Measurements from ENCODE around the gene CLGN.

CLGN gene

DNA sequence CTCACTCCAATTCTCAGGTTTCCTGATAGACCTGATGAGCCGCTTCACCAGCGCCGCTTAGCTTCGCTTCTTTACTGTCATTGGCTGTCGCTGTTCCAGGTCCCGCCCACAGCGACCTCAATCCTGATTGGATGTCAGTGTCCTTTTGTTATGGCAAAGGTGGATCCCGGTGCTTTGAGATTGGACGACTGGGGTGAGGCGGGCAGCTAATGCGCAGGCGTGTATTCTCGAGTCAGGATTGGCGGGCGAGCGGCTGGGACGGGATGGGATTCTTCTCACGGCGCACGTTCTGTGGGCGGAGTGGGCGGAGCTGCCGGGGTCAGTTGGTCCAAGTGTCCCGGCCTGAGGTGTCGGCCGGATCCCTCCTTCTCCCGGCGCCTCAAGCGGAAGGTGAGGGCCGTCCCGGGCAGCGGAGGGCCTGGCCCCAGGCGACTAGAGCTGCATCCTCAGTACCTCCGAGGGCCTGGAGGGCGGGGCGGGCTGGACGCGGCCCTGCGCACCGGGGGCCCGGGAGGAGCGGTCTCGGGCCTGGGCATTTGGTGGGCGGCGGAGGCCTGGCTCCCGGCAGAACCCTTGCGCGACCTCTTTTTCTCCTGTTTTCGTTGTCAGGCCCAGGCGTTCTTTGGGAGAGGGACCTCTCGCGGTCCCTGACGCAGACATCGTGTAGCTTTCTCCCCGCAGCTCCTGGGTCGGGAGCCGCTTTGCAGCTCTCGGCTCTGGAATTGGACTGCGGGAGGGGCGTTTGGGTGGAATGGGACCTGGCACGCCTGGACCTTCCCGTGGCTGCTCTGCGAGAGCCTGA, 53.9 kb downstream of the CLGN start, which contains the start of gene SCOC:
SCOC (plus strand) TSS at position 319 of the 802 bp plus-strand sequence. CDS start 5,525 bp downstream, outside the sequence.
- FAIRE-seq = peak; percentile 100

DNA sequence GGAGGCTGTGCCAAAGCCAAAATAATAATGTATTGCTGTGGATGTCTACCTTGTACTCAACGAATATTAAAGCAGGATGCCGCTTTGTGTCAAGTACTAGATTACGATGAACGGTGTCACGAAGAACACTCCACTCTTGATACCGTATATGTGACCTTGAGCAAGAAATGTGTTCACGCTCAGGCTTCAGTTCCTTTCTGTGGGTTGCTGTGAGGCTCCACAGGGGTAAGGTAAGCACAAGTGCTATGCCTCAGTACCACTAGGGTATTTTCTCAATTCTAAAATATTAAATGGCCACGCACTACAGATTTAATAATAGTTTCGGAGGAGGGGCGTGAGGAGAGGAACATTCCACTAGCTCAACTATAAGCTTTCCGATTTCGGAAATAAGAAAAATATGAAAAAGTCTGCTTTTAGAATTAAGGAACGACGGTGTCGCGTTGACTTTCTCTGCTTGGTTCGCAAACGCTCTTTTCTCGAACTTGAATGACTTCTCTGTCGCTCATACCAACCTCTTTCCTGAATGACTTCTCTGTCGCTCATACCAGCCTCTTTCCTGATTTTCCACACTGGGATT, 54.6 kb downstream of the CLGN start:
- no peak for FAIRE-seq

DNA sequence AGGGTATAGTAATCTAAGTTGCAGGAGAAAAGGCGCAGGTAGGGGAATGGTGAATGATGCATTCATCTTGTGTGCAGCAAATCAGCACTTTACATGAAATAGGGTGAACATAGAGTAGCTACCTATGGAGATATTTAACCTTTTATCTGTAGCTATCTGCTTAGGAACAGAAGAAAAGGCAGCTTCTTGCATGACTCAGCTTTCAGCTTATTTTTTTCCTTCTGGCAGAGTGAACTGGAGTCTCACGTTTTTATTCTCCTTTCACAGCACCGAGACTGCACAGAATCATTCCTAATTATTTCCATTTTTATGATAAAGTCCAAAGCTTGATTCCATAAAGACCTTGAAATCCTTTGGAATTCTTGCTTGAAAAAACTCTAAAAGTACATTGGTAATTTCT, 58.8 kb downstream of the CLGN start:
- no peak for FAIRE-seq

DNA sequence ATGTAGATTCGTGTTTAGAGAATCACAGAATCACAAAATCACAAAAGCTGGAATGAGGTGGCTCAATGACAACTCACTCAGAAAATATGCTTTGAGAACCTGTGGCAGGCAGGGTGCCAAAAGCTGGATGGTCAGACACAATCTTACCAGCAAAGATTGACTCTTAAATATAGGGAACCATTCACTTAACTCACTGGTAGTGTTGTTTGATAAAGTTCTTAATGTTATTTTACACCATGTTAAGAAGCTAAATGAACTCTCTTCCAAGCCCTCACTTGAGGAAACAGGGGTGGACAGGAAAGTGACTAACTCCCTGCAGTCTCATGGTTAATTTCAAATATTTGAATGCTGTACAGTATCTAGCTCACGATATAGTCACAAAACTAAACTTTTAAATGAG, 59.7 kb downstream of the CLGN start:
- FAIRE-seq = no peak

DNA sequence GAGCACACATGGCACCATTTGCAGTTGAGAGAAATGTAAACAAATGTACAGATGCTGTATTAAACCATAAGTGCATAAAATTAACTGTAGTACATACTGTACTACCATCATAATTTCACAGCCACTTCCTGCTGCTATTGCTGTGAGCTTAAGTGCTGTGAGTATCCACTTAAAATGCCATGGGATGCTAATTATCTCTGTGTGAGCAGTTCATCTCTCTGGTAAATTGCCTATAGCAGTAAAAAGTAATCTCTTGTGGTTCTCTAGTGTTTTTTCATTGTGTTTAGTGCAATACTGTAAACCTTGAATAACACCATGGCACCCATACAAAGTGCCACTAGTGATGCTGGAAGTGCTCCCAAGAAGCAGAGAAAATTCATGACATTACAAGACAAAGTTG, 63.9 kb downstream of the CLGN start:
- FAIRE-seq = no peak

DNA sequence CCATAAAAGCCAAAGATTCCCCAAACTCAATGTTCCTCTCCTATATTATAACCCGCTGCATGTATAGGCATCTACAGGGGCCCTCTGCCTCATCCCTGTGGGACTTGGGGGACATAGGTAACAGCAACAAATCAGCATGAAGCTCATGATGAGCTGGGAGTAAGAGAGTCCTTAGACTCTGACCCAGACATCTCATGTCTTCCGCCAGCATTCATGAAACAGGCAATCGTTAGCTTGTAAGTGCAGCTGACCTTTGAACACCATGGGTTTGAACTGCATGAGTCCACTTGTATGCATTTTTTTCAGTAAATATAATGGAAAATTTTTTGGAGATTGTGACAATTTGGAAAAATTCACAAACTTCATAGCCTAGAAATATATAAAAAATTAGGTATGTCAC, 64.4 kb downstream of the CLGN start:
- no peak for FAIRE-seq

DNA sequence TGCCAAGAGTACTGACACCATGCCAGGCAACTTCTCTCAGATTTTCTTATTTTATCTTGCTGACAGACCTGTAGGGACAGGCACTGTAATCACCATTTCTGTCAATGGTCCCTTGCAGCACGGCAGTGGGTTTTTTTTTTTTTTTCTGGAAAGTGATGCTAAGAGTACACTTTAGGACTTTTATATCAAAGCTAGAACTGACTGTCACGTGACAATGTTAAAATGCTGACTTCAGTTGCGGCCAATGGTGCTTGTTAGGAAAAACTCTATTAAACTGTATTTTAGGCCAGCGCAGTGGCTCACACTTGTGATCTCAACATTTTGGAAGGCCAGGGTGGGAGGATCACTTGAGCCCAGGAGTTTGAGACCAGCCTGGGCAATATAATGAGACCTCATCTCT, 66.3 kb downstream of the CLGN start:
- no peak for FAIRE-seq

DNA sequence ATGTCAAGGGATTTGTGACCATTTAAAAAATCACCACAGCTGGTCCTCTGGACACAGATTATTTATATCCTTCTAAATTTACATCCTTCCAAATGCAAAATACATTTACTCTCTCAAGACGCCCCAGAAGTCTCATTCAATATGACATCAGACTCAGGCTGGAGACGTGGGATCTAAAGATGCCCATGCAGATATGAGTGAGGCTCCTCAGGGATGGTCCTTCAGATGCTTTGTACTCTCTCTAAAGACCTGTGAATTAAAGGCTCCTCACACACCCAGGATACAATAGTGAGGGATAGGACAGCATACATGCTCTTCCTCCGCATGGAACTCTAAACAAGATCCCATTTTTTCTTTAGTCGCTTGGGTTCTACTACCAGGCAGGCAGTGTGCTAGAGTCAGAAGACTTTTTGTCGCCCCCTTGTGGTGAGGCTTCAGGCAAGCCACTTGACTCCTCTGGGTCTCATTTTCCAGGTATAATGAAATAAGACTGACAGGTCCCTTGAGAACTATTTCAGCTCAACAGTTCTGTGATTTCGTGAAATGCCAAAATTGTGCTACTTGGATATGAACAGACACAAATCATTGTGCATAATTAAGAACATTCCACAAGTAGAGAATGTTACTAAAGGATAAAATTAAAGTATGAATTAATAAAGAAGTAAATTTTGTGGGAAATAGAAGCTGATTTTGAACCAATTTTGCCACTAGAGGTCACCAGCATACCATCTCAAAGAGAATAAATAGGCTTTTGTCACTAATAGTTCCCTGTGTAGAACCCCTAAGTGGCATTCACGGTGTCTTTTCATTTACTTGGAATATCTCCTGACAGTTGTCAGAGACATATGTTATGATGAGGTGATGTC, 67.7 kb downstream of the CLGN start:
- FAIRE-seq = peak; percentile 88

DNA sequence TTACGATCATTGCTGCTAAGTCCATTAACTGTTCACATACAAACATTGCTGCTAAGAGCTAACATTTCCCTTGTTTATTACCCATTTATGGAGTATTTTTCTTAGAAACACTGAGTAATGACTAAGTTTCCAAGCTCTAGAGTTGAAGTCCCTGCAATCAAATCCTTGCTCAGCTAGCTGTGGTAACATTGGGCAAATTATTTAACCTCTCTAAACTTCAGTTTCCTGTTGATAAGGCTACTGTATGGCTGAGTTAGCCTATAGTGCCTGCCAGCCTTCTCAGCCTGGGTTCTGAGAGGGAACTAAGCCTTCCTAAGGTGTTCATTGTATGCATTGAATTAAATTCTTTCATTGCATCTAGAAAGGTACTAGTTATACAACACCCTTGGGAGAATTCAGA, 69.2 kb downstream of the CLGN start:
- no peak for FAIRE-seq

DNA sequence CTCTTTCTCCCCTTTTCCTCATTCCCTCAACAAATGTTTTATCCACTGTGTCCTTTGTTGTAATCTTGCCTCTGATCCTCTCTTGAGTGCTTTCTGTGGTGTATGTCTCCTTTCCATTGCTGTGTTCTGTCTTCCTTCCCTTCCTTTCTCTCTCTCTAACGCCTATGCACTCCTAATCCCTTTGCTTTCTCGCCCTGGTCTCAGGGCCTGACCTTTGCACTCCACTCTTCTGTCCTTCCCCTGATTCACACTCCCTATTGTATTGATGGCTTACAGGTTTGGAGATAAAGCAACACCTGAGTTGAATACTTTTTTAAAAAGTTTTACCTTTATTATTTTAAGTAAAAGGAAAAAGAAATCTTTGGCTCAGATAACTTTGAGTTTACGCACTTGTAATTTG, 69.6 kb downstream of the CLGN start:
- no peak for FAIRE-seq

DNA sequence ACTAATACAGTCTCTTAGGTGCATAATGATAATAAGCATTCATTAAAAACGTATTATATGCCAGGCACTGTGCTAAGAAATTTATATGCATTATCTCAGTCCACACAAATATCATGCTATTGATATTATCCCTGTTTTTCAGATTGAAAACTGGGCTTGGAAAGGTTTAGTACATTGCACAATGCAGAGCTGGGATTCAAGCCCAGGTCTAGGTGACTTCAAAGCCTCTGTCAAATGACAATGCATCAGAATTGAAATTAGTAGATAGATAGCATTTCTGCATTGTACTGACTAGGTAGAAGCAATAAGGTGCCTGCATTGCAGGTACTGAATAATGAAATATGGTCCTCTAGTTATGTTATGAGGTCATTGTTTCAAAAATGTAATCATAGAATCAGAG, 72.2 kb downstream of the CLGN start:
- no peak for FAIRE-seq

DNA sequence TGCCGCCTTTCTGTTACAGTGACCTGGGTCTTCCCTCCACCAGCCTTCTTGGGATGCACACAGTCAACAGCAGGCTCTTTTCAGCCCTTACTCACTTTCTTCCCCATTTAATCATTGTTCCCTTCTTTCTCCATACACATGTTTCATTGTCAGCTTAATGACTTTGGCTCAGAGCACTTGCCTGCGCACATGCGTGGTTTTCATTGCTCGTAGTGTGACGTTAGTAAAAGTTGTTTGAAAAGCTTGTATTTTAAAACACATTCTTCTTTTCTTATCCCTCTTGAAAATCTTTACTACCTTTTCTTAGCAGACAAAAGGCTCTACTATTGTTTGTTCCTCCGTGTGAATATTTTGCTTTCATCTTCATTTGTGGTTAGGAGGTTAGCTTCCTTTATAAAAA, 73.7 kb downstream of the CLGN start:
- no peak for FAIRE-seq

DNA sequence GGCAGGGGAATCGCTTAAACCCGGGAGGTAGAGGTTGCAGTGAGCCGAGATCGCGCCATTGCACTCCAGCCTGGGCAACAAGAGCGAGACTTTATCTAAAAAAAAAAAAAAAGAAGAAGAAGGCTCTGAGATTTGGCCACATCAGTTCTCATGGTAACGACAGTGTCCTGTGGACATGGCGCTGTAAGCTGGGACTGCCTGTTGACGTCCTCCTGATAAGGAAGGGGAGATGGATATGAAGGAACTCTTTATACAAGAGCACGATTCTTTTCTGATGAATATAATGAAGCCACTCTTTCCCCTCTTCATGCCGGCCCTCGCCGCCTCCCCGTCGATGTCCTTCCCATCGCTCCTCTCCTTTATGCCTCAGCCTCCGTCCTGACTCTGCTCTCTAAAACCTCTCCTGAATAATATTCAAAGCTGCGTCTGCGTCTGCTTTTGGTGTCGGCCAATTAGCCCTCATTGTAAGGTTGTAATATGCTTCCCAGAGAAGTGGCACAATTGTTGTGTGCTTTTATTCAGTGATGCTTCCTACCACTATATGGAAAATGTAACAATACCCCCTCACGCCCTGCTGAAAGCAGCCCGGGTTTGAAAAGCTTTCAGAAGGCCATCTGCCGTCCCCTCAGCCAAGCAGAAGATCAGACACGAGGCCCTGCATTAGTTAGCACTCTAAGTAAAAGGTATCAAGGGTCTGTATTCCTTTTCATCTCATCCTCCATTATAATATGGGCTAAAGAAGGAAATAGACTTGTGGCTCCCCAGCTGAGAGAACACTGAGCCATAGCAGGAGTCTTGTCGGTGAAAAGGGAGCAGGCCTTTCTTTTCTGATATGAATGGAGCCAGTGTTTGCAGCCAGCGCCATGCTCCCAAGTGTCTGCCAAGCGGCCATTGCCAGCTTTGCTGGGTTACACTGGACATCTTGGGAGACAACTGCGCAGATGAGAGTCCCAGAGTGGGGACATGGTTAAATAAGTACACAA, 76.1 kb downstream of the CLGN start:
- FAIRE-seq = no peak

DNA sequence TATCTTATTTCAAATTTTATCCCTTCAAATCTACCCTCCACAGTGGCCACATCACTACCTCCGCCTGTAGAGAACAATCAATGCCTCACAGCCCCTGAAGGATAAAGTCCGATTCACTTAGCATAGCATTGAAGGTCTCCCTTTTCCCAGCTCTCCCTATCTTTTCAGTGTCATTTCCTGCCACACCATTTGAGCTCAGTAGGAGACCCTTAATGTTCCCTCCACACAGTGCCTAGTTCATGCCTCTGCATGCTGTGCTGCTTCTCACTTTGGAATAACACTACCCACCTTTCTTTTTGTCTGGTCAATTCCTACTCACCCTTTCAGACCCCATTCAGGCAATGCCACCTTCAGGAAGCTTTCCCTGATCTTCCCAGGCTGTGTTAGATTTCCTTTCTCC, 77.6 kb downstream of the CLGN start:
- no peak for FAIRE-seq

DNA sequence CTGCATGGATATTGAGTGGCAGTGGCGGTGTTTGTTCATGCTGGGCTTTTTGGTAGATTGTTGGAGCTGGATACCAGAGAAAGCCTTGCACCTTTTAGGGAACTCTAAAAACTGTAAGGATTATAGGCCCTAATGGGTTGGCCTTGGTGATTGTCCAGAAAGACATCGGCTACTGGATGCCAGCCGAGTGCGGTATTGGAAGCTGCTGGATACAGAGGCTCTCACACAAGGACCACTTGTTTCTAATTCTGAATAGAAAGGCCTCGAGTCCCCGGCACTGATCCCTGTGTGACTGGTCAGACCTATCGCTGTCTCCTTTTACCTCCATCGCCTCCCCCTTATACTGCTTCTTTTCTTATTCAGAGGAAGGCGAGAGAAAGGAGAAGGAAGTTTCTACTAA, 81.3 kb downstream of the CLGN start:
- FAIRE-seq = no peak

DNA sequence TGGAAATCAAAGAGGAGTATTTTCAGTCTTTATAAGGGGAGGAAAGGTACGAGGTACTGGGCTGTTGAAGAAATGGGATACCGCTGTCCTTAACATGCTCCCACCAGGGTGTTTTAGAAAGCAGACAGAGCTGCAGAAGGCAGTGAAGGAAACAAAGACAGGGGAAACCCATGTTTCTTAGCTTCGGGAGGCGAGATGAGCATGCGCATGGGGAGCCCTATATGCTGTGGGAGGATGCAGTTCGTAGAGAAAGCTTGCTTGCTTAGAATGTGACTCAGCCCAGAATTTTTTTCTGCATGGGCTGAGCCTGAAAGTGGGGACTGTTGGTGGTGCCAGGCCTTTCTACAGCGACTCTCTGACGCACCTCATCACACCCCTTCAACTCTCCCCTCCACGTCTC, 82.8 kb downstream of the CLGN start:
- FAIRE-seq = no peak

DNA sequence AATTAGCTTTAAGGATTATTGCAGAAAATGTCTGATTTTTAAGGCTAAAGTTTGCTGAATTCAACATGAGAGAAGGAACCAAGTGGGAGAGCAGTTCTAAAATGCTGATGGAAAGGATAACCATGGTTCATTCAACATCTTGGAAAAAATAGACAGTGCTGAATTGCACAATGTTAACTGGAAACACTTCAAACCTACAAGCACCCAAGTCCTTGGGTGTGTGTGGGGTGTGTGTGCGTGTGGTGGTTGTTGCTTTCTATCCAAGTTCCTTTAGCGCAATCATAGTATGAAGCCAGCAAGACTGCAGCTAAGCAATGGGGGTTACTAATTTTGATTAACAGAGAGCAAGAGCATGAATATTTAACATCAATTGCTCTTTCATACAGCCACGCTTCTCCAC, 83.3 kb downstream of the CLGN start:
- FAIRE-seq = no peak

DNA sequence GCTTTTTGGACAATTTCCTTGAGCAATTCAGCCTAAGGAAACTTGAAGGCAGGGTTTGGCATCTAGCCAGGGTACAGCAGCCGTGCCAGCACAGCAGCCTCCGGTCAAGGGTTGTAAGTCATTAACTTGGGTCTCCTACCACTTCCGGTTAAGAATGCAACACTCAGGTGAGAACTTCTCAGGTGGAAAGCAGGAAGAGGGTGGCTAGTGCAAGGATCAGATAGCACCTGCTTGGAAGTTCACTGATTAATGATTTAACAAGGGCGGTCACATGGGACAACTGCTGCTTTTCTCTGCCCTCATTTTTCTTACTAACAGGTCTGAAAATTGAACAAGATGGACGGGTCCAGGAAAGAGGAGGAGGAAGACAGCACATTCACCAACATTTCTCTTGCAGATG, 84.1 kb downstream of the CLGN start:
- no peak for FAIRE-seq

DNA sequence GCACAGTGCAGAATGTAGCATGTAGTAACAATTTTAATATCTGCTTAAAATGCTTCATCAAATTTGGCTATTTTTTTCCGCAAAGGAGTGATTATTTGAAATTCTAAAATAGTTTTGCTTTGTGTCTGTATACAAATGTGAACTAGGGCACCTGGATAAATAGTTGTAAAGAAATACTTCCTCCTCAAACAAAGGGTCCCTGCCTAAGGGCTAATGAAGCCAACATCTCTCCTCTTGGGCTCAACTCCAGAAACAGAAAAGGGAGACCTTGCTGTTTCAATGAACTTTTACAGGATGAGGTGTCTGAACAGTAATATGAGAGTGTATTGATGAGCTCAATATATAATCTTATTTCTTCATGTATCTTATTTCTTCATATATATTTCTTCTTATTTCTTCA, 84.8 kb downstream of the CLGN start:
- FAIRE-seq = no peak
